GM12873 (cell line): ENCODE measurements around the gene DEPP1.

Experiments
- TF ChIP-seq, protein P1 (sequence below): IDR thresholded peaks from 2 replicates; pipeline ENCODE4 v1.5.1; 2012; ENCODE audit warnings: low read depth, mild to moderate bottlenecking, moderate library complexity, low read length, control low read depth; ENCODE audit not compliant: insufficient read depth; ENCODE audit errors: missing control alignments

DEPP1 gene

DNA sequence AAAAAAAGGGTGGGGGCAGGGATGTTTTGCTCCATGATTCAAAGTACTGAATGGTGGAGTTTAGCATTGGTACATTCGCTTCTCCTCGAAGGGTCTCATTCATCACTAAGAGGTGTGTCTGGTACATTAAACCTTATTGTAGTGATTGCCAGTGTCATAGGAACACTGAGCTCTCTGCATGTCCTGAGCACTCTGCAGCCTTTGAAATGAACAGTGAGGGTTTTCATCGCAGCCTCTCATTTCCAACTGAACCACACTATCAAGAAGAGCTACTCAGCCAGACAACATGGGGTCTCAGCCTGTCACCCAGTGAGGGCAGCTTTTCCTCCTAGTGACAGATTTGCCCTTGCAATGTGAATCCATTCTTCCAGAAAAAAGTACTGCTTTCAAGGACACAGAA lies 7.6 kb upstream of the DEPP1 start:
- TF ChIP-seq, protein P1, sequence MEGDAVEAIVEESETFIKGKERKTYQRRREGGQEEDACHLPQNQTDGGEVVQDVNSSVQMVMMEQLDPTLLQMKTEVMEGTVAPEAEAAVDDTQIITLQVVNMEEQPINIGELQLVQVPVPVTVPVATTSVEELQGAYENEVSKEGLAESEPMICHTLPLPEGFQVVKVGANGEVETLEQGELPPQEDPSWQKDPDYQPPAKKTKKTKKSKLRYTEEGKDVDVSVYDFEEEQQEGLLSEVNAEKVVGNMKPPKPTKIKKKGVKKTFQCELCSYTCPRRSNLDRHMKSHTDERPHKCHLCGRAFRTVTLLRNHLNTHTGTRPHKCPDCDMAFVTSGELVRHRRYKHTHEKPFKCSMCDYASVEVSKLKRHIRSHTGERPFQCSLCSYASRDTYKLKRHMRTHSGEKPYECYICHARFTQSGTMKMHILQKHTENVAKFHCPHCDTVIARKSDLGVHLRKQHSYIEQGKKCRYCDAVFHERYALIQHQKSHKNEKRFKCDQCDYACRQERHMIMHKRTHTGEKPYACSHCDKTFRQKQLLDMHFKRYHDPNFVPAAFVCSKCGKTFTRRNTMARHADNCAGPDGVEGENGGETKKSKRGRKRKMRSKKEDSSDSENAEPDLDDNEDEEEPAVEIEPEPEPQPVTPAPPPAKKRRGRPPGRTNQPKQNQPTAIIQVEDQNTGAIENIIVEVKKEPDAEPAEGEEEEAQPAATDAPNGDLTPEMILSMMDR = no peak

DNA sequence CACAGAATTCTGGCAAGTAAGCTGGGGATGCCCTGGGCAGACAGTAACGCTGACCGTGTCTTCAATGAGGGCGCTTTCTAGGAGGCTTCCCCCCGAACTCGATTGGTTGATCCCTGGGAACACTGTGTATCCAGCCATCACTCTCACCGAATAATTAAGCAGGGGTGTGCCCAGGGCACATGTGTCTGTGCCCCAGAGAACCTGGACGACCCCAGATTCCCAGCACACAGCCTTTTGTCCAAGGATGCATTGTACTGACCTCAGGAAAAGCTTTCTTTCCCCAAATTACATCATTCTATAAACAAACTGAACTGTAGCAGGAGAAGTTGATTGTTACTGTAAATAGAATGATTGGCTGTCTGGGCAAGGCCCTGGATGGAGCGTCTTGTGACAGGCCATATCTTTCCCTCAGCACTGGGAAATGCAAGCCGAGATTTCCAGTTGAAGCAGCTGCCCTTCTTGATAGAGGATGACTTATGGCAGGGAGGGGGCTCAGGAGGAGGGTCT lies 6.6 kb upstream of the DEPP1 start:
- TF ChIP-seq, protein P1 = no peak

DNA sequence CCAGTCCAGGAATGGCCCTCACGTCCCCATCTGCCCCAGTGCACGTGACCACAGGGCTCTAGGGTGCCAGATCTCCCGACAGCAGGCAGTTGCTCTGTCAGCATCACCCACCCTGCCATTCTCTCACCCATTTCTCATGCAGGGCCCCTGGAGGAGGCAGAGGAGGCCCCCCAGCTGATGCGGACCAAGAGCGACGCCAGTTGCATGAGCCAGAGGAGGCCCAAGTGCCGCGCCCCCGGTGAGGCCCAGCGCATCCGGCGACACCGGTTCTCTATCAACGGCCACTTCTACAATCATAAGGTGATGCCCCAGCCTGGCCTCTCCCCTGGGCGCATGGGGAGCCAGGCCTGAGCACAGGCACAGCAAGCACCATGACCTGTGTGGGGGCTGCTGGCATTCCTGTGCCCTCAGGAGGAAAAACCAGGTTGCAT lies 6.1 kb upstream of the DEPP1 start:
- TF ChIP-seq, protein P1 = no peak

DNA sequence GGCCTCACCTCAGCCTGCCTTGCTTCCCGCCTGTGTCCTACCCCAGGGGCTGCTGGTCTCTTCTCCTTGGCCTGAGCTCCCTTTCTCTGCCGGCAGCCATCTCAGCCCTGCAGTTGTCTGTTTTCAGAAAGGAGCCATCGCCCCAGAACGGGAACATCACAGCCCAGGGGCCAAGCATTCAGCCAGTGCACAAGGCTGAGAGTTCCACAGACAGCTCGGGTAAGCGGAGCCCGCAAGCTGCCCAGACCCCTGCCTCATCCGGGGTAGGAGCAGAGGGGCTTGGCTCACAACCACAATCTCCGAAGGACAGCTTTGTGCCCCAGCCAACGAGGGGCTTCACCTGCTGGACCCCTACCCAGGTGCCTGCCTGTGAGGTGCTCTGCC lies 5.3 kb upstream of the DEPP1 start:
- TF ChIP-seq, protein P1 = no peak

DNA sequence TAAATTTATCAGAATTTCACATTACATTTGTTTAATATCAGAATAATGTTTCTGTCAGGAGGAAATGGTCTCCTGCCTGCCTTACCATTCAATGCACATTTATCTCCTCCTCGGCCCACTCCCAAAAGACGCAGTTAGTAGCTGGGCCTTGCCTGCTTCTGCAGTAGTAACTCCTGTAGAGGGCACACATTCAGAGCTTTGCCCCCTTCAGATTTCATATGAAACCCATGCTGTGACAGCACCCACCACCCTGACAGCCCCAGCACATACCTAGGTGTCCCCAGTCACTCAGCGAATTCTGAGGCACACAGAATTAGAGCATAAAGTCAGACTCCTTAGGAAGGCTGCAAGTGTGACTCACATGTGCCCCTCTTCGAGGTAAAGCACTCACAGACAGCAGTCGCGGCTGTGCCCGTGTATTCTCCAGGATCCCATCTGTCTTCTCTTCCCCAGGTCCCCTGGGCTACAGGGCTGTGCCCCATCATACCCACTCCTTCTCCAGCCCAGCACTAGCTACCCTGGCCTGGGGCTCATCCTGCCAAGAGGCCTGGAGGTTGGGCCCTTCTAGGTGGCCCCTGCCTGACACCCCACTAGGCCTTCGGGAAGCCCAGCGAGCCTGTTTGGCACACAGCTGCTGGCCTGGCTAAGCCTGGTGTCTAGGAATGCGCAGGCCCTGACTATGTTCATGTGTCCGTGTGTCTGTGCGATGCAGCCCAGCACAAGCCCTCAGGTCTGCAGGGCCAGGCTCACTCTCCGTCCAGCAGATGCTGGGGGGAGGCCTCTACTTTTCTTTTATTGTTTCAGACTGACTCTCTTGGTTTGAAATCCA lies 4.7 kb upstream of the DEPP1 start:
- TF ChIP-seq, protein P1 = no peak

DNA sequence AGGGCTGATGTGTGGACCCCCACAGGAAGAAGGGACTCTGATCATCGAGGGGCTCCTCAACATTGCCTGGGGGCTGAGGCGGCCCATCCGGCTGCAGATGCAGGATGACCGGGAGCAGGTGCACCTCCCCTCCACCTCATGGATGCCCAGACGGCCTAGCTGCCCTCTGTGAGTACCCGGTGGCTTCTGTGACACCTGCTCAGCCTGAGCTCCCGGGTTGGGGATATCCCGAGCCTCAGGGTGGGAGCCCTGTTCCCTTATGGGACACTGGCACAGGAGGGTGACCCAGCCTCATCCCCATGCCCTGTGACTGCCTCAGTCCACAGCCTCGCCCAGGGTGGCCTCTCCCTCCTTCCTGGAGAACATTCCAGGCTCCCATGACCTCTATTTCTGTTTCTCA lies 3.9 kb upstream of the DEPP1 start:
- TF ChIP-seq, protein P1 = no peak

DNA sequence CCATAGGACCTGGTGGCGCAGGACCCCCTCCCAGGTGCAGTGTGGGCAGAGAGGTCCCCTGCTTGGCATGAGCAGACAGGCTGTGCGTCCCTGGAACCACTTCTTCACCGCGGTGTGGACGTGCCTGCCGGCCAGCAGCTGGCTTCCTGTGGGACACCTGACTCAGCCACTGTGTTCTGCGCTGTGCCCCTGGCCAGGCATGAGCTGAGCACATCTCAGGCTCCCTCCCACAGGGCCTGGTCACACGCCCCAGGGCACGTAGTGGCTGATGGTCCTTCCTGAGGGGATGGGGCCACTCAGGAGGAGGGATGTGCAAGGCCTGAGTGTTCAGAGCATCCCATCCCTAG lies 3.5 kb upstream of the DEPP1 start:
- TF ChIP-seq, protein P1 = no peak
